HCT116 (cell line): ENCODE measurements around the gene CSTPP1. TPM values are rescaled to one million over a fixed set of nuclear protein-coding genes. Genes with fewer than 3 reads are reported as not detected.

Source experiments
- ATAC-seq: fragments of 200-7000 bp; cut with Tn5 transposase; 2 replicates; pipeline ENCODE4 v1.9.1; 2020; ENCODE audit warnings: mild to moderate bottlenecking, moderate library complexity
- BruUV-seq: library from RNA; stranded (reverse); fragments of 400-500 nt; replicated peaks from 2 replicates; lab custom pipeline; 2021; lab: Mats Ljungman, UMichigan
- CTCF ChIA-PET: fragments of 300-600 bp; sonication (Branson Sonifier 250); formaldehyde crosslinking; loops from one replicate; lab custom pipeline; 2021; ENCODE audit warnings: antibody characterized with exemption; lab: Charles Lee
- POLR2A ChIA-PET: fragments of 300-600, 350-600 bp; sonication (Branson Sonifier 250); formaldehyde crosslinking; loops from one replicate; lab custom pipeline; 2021; ENCODE audit warnings: antibody characterized with exemption; lab: Charles Lee
- RAD21 ChIA-PET, 2 experiments: fragments of 300-600 bp; sonication (Branson Sonifier 250); formaldehyde crosslinking; loops; one replicate each; lab custom pipeline; 2023; ENCODE audit warnings: low total read pairs in 2 of 2; ENCODE audit not compliant: uncharacterized antibody in 2 of 2, unreplicated experiment in 2 of 2, low non-redundant PET in 1 of 2; lab: Charles Lee
- DNase-seq: peaks from one replicate; pipeline ENCODE4 v3.0.0-alpha.2; 2010; ENCODE audit warnings: low read depth, low spot score
- H2AFZ ChIP-seq: fragments of 200-600 bp; shearing (Covaris generic), sonication (generic); 2 replicates; pipeline ENCODE4 v1.6.1; 2017; ENCODE audit warnings: low read depth, mixed run types, mixed read lengths, antibody characterized with exemption, low read length; ENCODE audit not compliant: poor library complexity, severe bottlenecking
- H3K27ac ChIP-seq: 2 replicates; pipeline ENCODE4 v1.5.1; 2012; ENCODE audit warnings: low read depth, low read length
- H3K27me3 ChIP-seq: fragments of 200-600 bp; sonication (generic); 2 replicates; pipeline ENCODE4 v1.6.1; 2016; ENCODE audit warnings: mixed run types, low read length, mixed read lengths; ENCODE audit not compliant: insufficient read depth
- H3K36me3 ChIP-seq, 2 experiments: fragments of 200-500 bp in 1 of 2; fragments of 200-600 bp in 1 of 2; sonication (Bioruptor generic) in 1 of 2; sonication (generic) in 1 of 2; 2 replicates each; pipeline versions ENCODE4 v1.5.1 to v1.6.1; 2014 to 2016; ENCODE audit warnings: low read length in 2 of 2, inconsistent platforms in 1 of 2, mixed read lengths in 1 of 2, mixed run types in 1 of 2; ENCODE audit not compliant: insufficient read depth in 2 of 2, control insufficient read depth in 1 of 2
- H3K4me1 ChIP-seq, 2 experiments: fragments of 200-600 bp in 1 of 2; sonication (generic) in 1 of 2; 2 replicates each; pipeline versions ENCODE4 v1.5.1 to v1.6.1; 2012 to 2017; ENCODE audit warnings: low read length in 2 of 2, inconsistent platforms in 1 of 2, mild to moderate bottlenecking in 1 of 2, mixed read lengths in 1 of 2, mixed run types in 1 of 2, moderate library complexity in 1 of 2; ENCODE audit not compliant: insufficient read depth in 2 of 2, control insufficient read depth in 1 of 2
- H3K4me2 ChIP-seq: fragments of 200-600 bp; sonication (generic); 2 replicates; pipeline ENCODE4 v1.6.1; 2017; ENCODE audit warnings: mixed run types, low read length, mixed read lengths
- H3K4me3 ChIP-seq, 2 experiments: fragments of 200-600 bp in 1 of 2; sonication (generic) in 1 of 2; replicated peaks in 1 of 2; 2 replicates each; pipeline ENCODE4 v1.5.1; 2011 to 2016; ENCODE audit warnings: low read length in 2 of 2, control low read depth in 1 of 2, low read depth in 1 of 2, mild to moderate bottlenecking in 1 of 2, mixed read lengths in 1 of 2, mixed run types in 1 of 2
- H3K79me2 ChIP-seq: fragments of 200-600 bp; sonication (generic); 2 replicates; pipeline ENCODE4 v1.6.1; 2017; ENCODE audit warnings: mild to moderate bottlenecking, mixed run types, low read length, moderate library complexity, mixed read lengths; ENCODE audit not compliant: insufficient read depth
- H3K9ac ChIP-seq: fragments of 200-600 bp; sonication (generic); 2 replicates; pipeline ENCODE4 v1.6.1; 2016; ENCODE audit warnings: low read length, mixed read lengths
- H3K9me2 ChIP-seq: fragments of 200-600 bp; sonication (generic), shearing (Covaris generic); 2 replicates; pipeline ENCODE4 v1.6.1; 2017; ENCODE audit warnings: mixed run types, mild to moderate bottlenecking, moderate library complexity; ENCODE audit not compliant: insufficient read depth
- H3K9me3 ChIP-seq, 2 experiments: fragments of 200-500 bp in 1 of 2; fragments of 200-600 bp in 1 of 2; sonication (Bioruptor generic) in 1 of 2; sonication (generic) in 1 of 2; 2 replicates each; pipeline ENCODE4 v1.6.1; 2014 to 2017; ENCODE audit warnings: low read length in 2 of 2, mixed read lengths in 2 of 2, inconsistent platforms in 1 of 2, low read depth in 1 of 2, mild to moderate bottlenecking in 1 of 2, mixed run types in 1 of 2, moderate library complexity in 1 of 2; ENCODE audit not compliant: control insufficient read depth in 1 of 2, insufficient read depth in 1 of 2
- H4K20me1 ChIP-seq: fragments of 200-600 bp; sonication (generic), shearing (Covaris generic); 2 replicates; pipeline ENCODE4 v1.6.1; 2017; ENCODE audit warnings: mixed run types, mild to moderate bottlenecking, moderate library complexity; ENCODE audit not compliant: insufficient read depth
- CBX3 ChIP-seq: IDR thresholded peaks from 2 replicates; pipeline ENCODE4 v1.6.1; 2012; ENCODE audit warnings: low read depth
- EZH2 ChIP-seq: fragments of 200-600 bp; sonication (generic); IDR thresholded peaks from 2 replicates; pipeline ENCODE4 v1.6.1; 2017; ENCODE audit warnings: antibody characterized with exemption, mixed run types
- FOSL1 ChIP-seq: IDR thresholded peaks from 2 replicates; pipeline ENCODE4 v1.6.1; 2012; ENCODE audit warnings: low read depth
- POLR2AphosphoS5 ChIP-seq: IDR thresholded peaks from 2 replicates; pipeline ENCODE4 v1.6.1; 2011; ENCODE audit warnings: mild to moderate bottlenecking, low read depth, low read length, moderate library complexity
- RAD21 ChIP-seq: IDR thresholded peaks from 2 replicates; pipeline ENCODE4 v1.6.1; 2012; ENCODE audit warnings: low read depth, mild to moderate bottlenecking
- SIN3A ChIP-seq: IDR thresholded peaks from 2 replicates; pipeline ENCODE4 v1.6.1; 2012; ENCODE audit warnings: low read depth
- SP1 ChIP-seq: IDR thresholded peaks from 2 replicates; pipeline ENCODE4 v1.6.1; 2012; ENCODE audit warnings: low read depth
- SRF ChIP-seq: IDR thresholded peaks from 2 replicates; pipeline ENCODE4 v1.6.1; 2012; ENCODE audit warnings: low read depth
- TCF7L2 ChIP-seq: IDR thresholded peaks from 2 replicates; pipeline ENCODE4 v1.7.0; 2011; ENCODE audit warnings: borderline replicate concordance, inconsistent platforms; ENCODE audit not compliant: insufficient read depth, insufficient read length; ENCODE audit errors: extremely low read depth
- intact Hi-C: fragments of 100-400 bp; cut with micrococcal nuclease; formaldehyde crosslinking; loops from 2 replicates; pipeline ENCODE4 v1.10.0; 2022
- total RNA-seq: library from RNA; stranded (reverse); gene quantifications from one replicate; pipeline ENCODE4 v1.2.1, GENCODE V29; 2021; ENCODE audit not compliant: unreplicated experiment
- TF ChIP-seq, protein P1 (sequence below): IDR thresholded peaks from 2 replicates; pipeline ENCODE4 v1.6.1; 2011; ENCODE audit warnings: mild to moderate bottlenecking, low read length, moderate library complexity; ENCODE audit not compliant: insufficient replicate concordance; ENCODE audit errors: extremely low read depth

The CSTPP1 gene
- total RNA-seq, 1 experiment from 2014 or later = 24.7 TPM

DNA sequence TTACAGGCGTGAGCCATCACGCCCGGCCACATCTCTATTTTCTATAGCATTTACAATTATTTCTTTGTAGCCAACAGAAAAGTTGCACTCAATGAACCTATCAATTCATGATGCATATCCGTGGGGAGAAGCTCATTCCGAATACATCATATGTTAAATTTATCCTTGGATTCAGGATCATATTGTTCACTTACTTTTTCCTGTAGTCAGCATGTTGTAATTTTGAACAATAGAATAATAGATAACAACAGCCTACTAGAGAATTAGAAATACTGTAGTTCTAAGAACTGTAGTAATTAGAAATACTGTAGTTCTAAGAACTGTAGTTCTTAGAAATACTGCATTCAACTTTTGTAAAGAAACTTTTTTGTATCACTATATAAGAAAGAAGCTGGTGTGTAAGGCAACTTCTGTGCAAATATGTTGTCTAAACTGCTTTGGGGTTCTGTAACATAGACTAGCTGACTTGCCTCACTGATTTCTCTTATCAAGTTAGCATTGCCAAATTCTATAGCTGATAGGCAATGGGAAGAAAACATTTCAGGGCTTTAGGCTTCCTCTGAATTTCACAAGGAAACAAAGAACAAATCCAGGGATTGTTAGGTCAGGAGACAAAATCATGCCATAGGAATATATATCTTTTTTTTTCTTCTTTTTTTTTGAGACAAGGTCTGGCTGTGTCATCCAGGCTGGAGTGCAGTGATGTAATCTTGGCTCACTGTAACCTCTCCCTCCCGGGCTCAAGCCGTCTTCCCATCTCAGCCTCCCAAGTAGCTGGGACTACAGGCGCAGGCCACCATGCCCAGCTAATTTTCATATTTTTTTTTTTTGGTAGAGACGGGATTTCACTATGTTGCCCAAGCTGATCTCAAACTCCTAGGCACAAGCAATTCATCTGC lies 91.9 kb downstream of the CSTPP1 start (continued):
- TF ChIP-seq, protein P1, sequence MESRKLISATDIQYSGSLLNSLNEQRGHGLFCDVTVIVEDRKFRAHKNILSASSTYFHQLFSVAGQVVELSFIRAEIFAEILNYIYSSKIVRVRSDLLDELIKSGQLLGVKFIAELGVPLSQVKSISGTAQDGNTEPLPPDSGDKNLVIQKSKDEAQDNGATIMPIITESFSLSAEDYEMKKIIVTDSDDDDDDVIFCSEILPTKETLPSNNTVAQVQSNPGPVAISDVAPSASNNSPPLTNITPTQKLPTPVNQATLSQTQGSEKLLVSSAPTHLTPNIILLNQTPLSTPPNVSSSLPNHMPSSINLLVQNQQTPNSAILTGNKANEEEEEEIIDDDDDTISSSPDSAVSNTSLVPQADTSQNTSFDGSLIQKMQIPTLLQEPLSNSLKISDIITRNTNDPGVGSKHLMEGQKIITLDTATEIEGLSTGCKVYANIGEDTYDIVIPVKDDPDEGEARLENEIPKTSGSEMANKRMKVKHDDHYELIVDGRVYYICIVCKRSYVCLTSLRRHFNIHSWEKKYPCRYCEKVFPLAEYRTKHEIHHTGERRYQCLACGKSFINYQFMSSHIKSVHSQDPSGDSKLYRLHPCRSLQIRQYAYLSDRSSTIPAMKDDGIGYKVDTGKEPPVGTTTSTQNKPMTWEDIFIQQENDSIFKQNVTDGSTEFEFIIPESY = no peak
- TF ChIP-seq EZH2 = no peak
- no peak for TF ChIP-seq POLR2AphosphoS5
- no peak for TF ChIP-seq SP1
- no peak for TF ChIP-seq RAD21

DNA sequence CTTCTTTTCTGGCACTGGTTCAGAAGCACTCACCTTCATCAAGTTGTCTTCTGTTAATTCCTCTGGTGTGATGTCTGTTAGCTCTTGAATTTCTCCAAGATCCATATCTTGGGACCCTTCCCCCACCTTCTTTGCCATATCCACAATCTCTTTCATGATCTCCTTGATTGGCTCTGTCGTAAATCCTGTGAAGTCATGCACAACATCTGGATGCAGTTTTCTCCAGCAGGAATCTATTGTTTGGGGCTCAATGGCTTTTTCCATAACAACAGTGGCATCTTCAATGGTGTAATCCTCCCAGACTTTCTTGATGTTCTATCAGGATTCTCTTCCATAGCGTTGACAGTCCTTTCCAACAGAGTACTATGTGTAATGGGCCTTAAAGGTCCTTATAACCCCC lies 96.9 kb downstream of the CSTPP1 start:
- RAD21 ChIA-PET = no interaction called here

More for the DNA sequence above, 96.9 kb downstream of the CSTPP1 start:
- H2AFZ ChIP-seq = no peak overlapping the region
- no peak for DNase-seq
- H3K4me3 ChIP-seq = no peak overlapping the region
- TF ChIP-seq FOSL1 (no peak), SIN3A (no peak), EZH2 (no peak), RAD21 (no peak), CBX3 (no peak), TCF7L2 (no peak), SRF (no peak)
- TF ChIP-seq, all 23 proteins: peak for 0
- CTCF ChIA-PET = no interaction called here
- H3K4me1 ChIP-seq = no peaks in the 10 kb centered on the region
- no peak overlapping the region for H3K4me2 ChIP-seq
- H3K27ac ChIP-seq = no peak overlapping the region
- intact Hi-C loops = no loop called here
- no peaks in the 10 kb centered on the region for H3K36me3 ChIP-seq
- POLR2A ChIA-PET = no interaction called here
- no TSS peak for BruUV-seq
- no peak for ATAC-seq
- H3K9ac ChIP-seq = no peak overlapping the region
- no peaks in the 10 kb centered on the region for H3K9me3 ChIP-seq
- no peaks in the 10 kb centered on the region for H3K27me3 ChIP-seq
- no peaks in the 10 kb centered on the region for H4K20me1 ChIP-seq
- no peaks in the 10 kb centered on the region for H3K79me2 ChIP-seq
- no peaks in the 10 kb centered on the region for H3K9me2 ChIP-seq
